NCI-H1092 (cell line): Measurements from ENCODE around the gene ARHGEF39.

Experiments
- DNase-seq: peaks from one replicate; lab custom pipeline; 2025; lab: John Stamatoyannopoulos, UW

The ARHGEF39 gene

DNA sequence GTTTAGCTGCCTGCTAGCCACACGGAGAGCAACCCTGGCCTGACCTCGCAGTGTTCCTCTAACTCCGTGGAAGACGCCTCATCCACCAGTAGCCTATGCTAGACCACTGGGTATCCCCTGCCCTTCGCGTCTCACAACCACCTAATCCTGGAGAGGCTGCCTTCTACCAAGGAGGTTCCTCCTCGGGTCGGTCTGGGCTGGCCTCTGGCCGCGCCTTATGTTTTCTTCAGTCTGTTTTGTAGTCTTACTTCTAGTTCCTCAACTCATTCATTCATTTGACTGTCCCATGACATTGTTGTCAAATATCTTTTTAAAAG is 26.3 kb upstream of the ARHGEF39 start:
- DNase-seq, result no peak

DNA sequence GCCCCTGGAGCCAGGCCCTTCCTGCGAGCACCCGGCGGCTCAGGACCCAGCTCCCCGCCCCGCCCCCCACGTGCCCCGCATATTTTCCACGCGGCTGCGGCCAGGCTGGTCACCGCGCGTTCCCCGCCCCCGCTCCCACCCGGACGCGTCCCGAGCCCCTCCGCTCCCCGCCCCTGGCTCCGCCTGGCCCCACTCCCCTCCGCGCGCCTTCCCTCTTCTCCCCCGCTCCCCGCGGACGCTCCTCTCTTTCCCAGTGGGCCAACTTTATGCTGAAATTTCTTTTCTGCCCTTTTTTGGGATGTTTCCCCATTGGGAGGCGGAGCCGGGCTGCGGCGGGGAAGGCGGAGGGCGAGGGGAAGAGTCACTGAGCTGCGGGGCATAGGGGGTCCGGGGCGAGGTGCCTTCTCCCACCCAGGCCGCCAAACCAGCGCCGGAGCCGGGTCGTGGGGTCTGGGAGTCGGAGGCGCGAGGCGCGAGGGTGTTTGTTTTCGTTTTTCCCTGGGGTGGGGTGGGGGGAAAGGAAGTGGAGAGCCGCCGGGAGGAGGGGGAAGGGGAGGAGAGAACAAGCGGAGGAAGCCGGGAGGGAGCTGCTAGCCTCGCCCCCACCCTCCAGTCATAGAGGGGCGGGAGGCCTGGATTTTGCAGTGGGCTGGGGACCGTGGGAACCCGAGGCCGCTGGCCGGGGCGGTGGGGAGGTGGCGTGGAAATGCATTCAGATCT is 25.8 kb upstream of the ARHGEF39 start:
- peak; percentile 23 for DNase-seq

DNA sequence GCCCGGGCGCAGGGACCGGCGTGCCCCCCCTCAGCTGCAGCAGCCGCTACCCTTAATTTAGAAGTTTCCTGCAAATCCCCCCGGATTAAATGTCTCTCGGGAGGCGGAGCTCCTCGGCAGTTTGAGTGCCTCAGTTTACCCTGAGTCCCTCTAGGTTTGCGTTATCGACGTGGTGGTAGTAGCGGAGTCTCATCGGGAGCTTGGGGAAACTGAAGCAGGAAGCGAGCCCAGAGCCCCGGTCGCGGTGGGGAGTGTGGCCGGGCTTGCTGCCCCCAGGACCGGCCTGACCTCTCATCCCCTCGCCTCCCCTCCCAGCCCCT is 25.3 kb upstream of the ARHGEF39 start:
- DNase-seq, result no peak

DNA sequence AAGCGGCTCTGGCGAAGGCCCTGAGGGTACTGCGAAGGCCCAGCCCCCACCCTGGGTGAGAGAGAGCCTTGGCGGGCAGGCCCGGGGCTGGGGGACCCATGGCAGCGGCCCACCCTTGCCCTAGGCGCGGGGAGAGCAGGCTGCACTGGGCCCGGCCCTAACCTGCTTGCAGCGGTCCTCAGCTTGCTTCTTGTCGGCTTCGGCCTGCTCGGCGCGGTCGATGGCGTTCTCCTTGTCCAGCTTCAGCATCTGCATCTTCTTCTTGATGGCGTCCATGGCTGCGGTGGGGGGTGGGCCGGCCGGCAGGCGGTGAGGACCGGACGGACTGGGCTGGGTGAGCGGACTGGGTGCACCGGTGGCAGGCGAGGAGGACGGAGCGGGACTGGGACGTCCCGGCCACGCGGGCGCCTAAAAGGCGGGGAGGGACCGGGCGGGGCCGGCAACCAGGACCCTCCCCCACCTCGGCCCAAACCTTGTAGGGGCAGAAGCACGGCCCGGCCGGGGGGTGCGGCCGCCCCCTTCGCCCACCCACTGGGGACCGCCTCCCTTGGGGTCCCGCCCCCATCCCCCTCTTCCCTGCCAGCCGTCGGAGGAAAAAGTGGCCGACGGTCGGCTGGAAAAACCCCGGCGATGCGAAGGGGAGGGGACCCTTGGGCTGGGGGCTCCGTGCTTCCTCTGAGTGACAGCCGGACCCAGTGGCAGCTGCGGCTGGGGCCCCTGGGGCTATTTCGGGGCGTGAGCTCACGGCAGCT is 24.7 kb upstream of the ARHGEF39 start, which contains the start of gene TPM2:
TPM2 (minus strand) TSS at position 384 of the 752 bp plus-strand sequence; CDS start at position 276, 108 bp downstream.
- no peak for DNase-seq

DNA sequence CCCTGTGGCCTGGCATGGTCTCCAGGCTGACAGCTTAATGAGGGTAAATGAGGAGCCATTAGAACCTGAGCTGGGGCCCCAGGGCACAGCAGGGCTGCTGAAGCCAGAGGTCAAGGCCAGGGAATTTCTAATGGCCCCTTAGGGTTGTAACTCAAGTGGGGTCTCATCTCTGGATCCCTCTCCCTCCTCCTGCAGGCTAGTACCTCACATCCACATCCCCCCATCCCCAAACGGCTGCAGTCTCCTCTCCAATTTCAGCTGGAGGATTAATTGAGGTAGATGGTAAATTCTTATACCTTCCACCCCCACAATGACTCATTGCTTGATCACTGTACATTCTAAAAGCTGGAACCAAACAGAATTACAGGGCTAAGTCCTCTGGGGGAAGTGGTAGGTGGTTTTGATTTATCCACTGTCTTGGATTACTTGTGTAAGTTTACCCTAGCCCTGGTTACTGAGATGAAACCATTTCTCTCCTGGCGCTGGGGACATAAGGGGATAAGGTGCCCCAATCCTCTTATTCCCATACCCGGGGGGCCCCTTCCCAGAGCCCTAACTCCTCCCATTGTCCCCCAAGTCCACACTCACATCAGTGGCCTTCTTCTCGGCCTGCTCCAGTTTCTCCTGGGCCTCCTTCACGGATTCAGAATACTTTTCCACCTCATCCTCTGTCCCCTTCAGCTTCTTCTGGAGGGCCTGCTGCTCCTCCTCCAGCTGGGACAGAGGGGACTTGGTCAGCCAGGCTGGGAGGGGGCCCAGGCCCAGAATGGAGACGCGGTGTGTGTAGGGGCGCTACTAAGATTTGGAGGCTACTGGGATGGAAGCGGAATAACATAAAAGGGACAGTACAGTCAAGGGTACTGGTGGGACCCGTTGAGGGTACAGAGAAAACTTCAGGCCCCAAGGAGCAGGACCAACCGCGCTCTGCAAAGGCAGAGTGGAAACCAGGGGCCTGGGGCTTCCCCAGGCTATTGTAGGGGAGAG is 23.9 kb upstream of the ARHGEF39 start:
- DNase-seq, result no peak

DNA sequence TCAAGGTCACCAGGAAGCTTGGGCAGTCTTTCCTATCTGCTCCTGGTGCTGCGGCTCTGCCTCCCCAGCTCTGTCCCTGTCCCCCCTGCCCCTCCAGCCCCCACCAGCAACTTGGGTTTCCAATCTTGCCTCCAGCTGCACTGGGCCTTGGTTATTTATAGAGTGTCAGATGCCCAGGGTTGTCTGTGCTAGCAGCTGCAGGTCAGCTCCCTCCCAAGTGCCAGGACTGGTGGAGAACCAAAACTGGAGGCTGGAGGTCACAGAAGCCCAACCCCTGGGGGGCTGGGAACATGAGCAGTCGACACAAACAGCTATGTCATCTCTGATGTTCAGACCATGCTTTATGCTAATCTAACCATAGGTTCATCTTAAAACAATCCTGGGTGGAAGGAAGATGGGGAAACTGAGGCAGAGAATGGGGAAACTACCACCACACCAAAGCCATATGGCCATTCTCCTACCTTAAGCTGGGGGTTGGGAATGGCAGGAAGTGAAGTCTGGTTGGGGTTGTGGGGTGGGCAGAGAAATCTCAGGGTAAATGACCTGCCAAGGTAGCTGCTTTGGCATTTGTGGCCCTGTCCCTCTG is 23.1 kb upstream of the ARHGEF39 start:
- no peak for DNase-seq

DNA sequence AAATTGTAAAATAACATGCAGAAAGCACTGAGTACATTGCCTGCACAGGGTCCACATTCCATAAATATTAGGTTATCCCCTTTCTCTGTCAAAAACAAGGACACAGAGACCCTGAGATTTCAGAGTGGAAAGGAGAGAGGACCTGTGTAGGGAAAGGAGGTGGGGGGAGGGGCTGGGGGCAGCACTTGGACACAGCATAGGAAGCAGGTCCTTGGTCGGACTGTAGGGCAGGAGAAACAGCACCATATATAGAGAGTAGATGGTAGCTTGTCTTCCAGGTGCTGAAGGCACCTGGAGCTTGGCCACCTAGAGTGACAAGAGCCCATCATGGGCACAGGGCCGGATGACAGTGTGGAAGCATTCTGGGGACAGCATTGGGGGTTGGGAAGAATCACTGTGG is 22.3 kb upstream of the ARHGEF39 start:
- DNase-seq, result no peak

DNA sequence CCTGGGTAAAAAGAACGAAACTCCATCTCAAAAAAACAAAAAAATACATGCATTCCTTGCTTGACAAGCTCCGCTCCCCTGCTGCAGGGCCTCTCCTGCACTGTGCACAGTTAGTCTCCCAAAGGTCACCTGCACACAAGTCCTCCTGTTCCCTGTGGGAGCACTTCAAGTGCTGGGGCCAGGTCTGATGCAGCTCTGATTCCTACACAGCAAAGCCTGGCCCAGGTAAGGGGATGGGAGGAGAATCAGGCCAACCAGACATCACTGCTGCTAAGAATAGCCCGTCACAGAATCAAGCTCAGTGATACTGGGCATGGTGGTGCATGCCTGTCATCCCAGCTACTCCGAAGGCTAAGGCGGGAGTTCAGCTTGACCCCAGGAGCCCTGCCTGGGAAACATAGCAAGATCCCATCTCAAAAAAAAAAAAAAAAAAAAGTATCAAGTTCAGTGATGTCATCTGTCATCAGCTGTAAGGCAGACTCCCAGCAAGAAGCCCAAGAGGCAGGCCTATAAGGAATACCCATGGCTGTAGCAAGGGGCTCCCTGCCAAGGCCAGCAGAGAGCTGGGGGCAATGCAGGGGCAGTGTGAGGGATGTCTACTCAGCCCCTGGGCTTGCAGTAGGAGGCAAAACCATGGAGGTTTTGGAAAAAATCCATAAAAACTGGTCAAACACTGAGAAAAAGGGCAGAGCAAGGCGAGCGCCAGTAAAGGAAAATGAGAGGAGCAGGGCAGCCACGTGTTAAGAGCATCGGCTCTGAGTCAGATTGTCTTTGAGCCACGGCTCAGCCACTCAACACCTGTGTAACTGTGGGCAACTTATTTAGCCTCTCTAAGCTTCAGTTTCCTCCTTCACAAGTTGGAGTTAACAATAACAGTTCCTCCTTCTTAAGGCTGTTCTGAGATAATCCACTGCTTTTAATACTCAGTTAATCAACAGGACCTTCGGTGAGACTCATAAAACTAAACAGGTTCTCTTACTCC is 21.5 kb upstream of the ARHGEF39 start:
- no peak for DNase-seq

DNA sequence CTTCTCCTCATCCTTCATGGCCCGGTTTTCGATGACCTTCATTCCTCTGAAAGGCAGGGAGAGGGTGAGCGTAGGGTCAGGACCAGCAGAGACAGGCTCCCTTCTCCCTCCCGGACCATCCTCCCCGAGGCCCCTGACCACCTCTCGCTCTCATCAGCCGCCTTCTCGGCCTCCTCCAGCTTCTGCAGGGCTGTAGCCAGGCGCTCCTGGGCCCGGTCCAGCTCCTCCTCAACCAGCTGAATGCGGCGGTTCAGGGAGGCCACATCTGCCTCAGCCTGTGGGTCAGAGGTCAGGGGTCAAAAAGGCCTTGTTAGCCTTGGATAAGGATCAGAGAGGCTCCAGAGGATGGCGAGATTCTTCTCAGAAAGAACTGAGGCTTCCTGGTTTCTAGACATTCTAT is 20.5 kb upstream of the ARHGEF39 start:
- no peak for DNase-seq

DNA sequence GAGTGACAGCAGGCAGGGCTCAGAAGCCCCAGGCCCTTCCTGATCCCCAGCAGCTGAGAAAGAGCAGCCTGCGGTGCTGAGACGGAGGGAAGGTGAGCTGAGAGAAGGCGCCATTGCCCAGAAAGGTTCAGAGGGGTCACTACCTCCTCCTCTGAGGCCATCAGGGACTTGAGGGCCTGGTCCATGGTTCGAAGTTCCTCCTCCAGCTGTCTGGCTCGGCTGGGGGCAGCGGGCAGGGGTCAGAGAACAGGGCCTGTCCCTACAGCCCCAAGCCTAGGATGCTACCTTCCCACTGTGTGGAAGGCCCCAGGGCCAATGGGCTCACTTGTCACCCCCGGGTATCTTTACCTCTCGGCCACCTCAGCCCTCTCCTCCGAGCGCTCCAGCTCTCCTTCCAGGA is 19.9 kb upstream of the ARHGEF39 start:
- DNase-seq, result no peak

DNA sequence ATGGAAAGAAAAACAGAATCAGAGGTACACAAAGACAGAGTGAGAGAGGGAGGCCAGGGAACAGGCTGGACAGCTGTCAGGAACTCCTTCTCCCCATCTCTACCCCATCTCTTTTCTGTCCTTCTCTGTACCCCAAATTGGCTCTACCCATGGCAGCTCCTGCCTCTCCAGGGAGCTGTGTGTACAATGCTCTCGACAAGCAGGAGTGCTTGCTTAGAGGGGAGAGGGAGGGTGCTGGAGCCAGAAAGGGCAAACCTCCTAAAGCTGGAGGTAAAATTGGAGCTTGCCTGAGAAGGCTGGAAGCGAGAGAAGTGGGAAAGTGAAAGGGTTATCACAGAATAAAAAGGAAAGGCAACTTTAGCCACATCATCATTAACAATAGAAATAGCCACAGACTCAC is 18.3 kb upstream of the ARHGEF39 start:
- DNase-seq, result peak; percentile 62

DNA sequence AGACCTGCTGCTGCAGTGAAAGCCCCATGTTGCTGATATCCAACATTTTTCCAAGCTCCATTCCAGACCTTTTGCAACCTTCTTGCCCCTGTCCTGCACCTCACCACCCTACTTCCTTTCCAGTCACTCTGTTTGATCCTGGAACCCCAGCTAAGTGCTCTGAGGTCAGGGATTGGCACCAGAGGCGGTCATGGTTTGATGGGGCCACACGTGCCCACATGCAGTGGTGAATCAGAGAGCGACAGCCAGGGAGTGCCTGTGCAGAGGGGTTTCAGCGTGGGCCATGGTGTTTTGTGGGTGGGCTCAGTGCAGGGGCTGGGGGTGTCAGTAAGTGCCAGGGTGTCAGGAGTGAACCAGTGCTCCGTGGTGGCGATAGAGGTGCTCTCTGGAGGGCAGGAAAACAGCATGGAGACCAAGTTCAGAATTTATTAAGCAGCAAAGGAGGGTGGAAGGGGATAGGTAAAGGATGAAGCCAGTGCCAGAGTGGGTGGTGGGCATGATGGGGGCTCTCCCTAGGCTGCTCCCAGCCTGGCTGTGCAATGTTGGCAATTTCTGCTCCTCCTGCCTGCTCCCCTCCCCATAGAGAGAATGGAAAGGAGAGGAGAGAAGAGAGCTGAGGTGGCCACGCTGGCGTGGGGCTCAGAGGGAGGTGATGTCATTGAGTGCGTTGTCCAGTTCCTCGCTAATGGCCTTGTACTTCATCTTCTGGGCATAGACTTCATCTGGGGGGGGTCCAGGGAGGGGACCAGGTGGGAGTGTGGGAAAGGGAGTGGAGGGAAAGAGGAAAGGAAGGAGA is 17.7 kb upstream of the ARHGEF39 start:
- DNase-seq, result no peak

DNA sequence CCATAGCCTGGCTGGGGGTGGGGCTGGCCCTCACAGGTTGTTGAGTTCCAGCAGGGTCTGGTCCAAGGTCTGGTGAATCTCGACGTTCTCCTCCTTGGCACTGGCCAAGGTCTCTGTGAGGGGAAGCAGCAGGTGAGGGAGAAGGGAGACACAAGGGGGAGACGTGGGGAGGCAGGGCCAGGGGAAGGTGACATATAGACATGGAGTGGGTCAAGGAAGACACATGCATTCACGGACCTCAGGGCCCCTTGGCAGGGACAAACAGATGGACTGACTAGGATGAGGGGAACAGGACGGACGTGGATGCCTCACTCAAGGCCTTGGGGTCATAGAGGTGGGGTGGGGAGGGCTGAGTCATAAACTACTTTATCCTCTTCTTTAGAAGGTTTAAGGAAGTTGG is 17.1 kb upstream of the ARHGEF39 start:
- DNase-seq, result no peak

DNA sequence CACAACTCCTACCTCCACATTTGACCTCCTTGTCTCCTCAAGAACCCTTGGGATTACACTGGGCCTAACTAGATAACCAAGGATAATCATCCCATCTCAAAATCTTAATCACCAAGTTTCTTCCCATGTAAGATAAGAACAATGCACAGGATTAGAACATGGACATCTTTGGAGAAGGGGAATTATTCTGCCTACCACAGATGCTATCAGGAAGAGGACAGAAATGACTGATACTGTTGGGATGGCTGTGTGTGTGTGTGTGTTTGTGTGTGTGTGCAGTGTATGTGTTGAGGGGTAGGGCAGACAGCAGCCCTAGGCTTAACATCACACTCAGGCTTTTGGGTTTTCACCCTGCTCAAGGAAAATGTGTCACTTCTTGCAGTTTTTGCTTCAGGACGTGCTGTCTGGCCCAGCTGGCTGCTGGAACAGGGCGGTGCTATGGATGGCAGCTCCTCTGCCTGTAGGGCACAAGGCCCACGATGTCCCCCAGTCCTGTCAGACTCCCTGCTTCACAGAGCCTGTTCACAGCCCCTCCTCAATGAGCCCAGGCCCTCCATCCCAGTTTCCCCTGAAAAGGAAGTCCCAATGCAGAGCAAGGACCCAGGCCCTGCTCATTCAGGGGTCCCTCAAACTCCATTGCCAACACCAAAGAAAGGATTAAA is 16.5 kb upstream of the ARHGEF39 start:
- no peak for DNase-seq

DNA sequence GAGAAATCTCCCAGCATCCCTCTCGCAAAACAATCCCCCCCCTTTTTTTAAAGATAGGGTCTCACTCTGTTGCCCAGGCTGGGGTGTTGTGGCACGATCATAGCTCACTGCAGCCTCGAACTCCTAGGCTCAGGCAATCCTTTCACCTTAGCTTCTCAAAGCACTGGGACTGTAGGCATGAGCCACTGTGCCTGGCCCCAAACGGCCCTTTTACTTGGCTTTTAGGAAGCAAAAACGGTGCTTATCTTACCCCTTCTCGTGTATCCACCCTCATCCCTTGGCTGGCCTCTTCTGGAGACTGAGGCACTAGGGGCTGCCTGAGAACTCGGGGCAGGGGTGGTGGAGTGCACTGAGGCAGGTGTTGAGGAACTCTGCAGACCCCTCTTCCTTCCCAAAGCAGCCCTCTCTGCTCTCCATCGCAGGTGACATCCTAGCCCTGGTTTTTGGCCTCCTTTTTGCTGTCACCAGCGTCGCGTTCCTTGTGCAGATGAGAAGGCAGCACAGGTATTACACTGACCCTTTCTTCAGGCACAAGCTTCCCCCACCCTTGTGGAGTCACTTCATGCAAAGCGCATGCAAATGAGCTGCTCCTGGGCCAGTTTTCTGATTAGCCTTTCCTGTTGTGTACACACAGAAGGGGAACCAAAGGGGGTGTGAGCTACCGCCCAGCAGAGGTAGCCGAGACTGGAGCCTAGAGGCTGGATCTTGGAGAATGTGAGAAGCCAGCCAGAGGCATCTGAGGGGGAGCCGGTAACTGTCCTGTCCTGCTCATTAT is 15.5 kb upstream of the ARHGEF39 start:
- no peak for DNase-seq

DNA sequence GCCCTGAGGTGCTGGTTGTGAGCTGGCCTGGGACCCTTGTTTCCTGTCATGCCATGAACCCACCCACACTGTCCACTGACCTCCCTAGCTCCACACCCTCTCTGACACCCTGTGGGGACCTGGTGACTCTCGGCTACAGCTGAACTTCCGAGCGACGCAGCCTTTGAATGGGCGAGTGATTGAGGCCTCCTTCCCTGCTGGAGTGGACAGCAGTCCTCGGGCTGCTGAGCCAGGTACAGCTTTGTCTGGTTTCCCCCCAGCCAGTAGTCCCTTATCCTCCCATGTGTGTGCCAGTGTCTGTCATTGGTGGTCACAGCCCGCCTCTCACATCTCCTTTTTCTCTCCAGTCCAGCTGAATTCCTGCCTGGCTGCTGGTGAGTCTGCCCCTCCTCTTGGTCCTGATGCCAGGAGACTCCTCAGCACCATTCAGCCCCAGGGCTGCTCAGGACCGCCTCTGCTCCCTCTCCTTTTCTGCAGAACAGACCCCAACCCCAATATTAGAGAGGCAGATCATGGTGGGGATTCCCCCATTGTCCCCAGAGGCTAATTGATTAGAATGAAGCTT is 14.9 kb upstream of the ARHGEF39 start:
- DNase-seq, result no peak

DNA sequence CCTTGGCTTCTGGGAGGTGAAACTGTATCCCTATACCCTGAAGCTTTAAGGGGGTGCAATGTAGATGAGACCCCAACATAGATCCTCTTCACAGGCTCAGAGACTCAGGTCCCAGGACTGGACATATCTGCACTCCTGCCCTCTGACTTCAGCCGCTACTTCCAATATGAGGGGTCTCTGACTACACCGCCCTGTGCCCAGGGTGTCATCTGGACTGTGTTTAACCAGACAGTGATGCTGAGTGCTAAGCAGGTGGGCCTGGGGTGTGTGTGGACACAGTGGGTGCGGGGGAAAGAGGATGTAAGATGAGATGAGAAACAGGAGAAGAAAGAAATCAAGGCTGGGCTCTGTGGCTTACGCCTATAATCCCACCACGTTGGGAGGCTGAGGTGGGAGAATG is 14.1 kb upstream of the ARHGEF39 start:
- no peak for DNase-seq

DNA sequence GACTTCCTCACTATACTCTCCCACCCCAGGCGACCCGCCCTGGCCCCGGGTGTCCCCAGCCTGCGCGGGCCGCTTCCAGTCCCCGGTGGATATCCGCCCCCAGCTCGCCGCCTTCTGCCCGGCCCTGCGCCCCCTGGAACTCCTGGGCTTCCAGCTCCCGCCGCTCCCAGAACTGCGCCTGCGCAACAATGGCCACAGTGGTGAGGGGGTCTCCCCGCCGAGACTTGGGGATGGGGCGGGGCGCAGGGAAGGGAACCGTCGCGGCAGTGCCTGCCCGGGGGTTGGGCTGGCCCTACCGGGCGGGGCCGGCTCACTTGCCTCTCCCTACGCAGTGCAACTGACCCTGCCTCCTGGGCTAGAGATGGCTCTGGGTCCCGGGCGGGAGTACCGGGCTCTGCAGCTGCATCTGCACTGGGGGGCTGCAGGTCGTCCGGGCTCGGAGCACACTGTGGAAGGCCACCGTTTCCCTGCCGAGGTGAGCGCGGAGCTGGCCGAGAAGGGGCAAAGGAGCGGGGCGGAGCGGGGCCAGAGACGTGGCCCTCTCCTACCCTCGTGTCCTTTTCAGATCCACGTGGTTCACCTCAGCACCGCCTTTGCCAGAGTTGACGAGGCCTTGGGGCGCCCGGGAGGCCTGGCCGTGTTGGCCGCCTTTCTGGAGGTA is 10.9 kb upstream of the ARHGEF39 start:
- DNase-seq, result no peak
